Keratinocyte (primary cell): ENCODE measurements around the gene ASL.

ENCODE experiments used
- EZH2 ChIP-seq: IDR thresholded peaks from one replicate; pipeline ENCODE4 v1.6.1; 2012; ENCODE audit warnings: inconsistent platforms, mild to moderate bottlenecking, low read length, moderate library complexity
- TF ChIP-seq, protein P1 (sequence below), 3 experiments: IDR thresholded peaks in 1 of 3; conservative IDR thresholded peaks in 1 of 3; optimal IDR thresholded peaks in 1 of 3; 2 replicates in 2 of 3; 3 replicates in 1 of 3; pipeline versions ENCODE3 to v1.5.1; 2011; ENCODE audit warnings: low read length in 3 of 3, mild to moderate bottlenecking in 3 of 3, moderate library complexity in 2 of 3, control low read depth in 1 of 3, inconsistent platforms in 1 of 3; ENCODE audit not compliant: insufficient read depth in 2 of 3; ENCODE audit errors: extremely low read depth in 1 of 3

DNA sequence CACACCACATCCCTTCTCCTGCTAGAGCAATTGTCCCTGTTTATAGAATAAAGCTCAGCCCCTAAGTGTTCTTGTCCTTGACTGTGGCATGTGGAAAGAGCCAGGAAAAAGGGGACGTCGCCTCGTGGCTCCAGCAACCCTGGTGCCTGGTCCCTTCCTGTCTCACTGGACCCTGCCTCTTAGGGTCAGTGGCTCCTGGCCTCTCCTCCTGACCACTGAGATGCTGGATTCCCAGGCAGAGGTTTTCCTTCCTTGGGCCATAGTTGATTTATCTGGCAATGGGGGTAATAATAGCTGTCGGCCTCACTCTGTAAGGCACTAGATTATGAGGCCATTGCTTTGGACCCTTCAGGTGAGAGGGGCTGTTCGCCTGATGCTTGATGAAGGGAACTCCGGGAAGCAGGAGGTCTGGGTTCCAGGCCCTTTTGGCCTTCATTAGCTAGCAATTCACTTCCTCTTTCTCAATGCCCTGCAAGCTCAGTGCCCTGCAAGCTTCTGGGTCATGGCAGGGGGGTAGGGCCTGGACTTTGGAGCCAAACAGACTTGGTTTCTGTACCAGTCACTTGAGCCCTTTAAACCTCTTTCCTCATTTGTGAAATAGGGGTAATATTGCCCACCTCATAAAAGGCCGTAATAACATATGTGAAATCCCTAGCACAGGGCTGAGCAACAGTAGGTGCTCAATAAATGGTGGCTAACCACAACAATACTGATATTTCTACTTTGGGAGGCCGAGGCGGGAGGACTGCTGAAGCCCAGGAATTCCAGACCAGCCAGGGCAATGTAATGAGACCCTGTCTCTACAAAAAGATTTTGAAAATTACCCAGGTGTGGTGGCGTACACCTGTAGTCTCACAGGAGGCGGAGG lies 1.1 kb downstream of the ASL start:
- TF ChIP-seq, protein P1, sequence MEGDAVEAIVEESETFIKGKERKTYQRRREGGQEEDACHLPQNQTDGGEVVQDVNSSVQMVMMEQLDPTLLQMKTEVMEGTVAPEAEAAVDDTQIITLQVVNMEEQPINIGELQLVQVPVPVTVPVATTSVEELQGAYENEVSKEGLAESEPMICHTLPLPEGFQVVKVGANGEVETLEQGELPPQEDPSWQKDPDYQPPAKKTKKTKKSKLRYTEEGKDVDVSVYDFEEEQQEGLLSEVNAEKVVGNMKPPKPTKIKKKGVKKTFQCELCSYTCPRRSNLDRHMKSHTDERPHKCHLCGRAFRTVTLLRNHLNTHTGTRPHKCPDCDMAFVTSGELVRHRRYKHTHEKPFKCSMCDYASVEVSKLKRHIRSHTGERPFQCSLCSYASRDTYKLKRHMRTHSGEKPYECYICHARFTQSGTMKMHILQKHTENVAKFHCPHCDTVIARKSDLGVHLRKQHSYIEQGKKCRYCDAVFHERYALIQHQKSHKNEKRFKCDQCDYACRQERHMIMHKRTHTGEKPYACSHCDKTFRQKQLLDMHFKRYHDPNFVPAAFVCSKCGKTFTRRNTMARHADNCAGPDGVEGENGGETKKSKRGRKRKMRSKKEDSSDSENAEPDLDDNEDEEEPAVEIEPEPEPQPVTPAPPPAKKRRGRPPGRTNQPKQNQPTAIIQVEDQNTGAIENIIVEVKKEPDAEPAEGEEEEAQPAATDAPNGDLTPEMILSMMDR (optimal IDR thresholded peaks at IDR 0.05 in 1 of 3, IDR thresholded peaks at IDR 0.05 in 1 of 3, conservative IDR thresholded peaks at IDR 0.05 in 1 of 3; ENCODE audit: extremely low read depth in 1 of 3, insufficient read depth in 2 of 3, low read length in 3 of 3) = no peak
- TF ChIP-seq EZH2 = no peak
